A673 (cell line): ENCODE measurements around the gene NIN. TPM values are rescaled to one million over a fixed set of nuclear protein-coding genes. Genes with fewer than 3 reads are reported as not detected.

Source experiments
- BruUV-seq: library from RNA; stranded (reverse); fragments of 400-500 nt; replicated peaks from 2 replicates; lab custom pipeline; 2021; lab: Mats Ljungman, UMichigan
- CTCF ChIA-PET: fragments of 300-600 bp; sonication (Branson Sonifier 250); formaldehyde crosslinking; loops from one replicate; lab custom pipeline; 2022; ENCODE audit warnings: antibody characterized with exemption; lab: Charles Lee
- POLR2A ChIA-PET: fragments of 300-600 bp; sonication (Branson Sonifier 250); formaldehyde crosslinking; loops from one replicate; lab custom pipeline; 2022; ENCODE audit warnings: antibody characterized with exemption; ENCODE audit not compliant: low non-redundant PET; lab: Charles Lee
- DNase-seq: peaks from one replicate; pipeline ENCODE4 v3.0.0-alpha.2; 2015; ENCODE audit warnings: low spot score
- H3K27ac ChIP-seq: fragments of 200-600 bp; sonication (generic); 2 replicates; pipeline ENCODE4 v1.5.1; 2016; ENCODE audit warnings: mixed run types, low read depth, mild to moderate bottlenecking, mixed read lengths, antibody characterized with exemption, low read length; ENCODE audit not compliant: poor library complexity, severe bottlenecking
- H3K27me3 ChIP-seq: fragments of 200-600 bp; sonication (generic); replicated peaks from 2 replicates; pipeline ENCODE4 v1.6.1; 2017; ENCODE audit warnings: mixed run types, low read depth, mild to moderate bottlenecking, mixed read lengths, antibody characterized with exemption, low read length; ENCODE audit not compliant: insufficient read depth, poor library complexity
- H3K36me3 ChIP-seq: fragments of 200-600 bp; sonication (generic); 2 replicates; pipeline ENCODE4 v1.6.1; 2016; ENCODE audit warnings: mixed run types, mild to moderate bottlenecking, mixed read lengths, antibody characterized with exemption, low read length; ENCODE audit not compliant: insufficient read depth, poor library complexity, severe bottlenecking
- H3K4me1 ChIP-seq: fragments of 200-600 bp; sonication (generic); 2 replicates; pipeline ENCODE4 v1.6.1; 2017; ENCODE audit warnings: mixed run types, mild to moderate bottlenecking, mixed read lengths, antibody characterized with exemption, low read length; ENCODE audit not compliant: insufficient read depth, poor library complexity, severe bottlenecking
- H3K4me3 ChIP-seq: fragments of 200-600 bp; sonication (generic); 2 replicates; pipeline ENCODE4 v1.5.1; 2016; ENCODE audit warnings: low read depth, mixed run types, mild to moderate bottlenecking, mixed read lengths, low read length; ENCODE audit not compliant: poor library complexity, severe bottlenecking
- H3K9me3 ChIP-seq: fragments of 200-600 bp; sonication (generic); 2 replicates; pipeline ENCODE4 v1.6.1; 2016; ENCODE audit warnings: mixed run types, low read depth, mild to moderate bottlenecking, mixed read lengths, antibody characterized with exemption, low read length; ENCODE audit not compliant: poor library complexity, severe bottlenecking
- CTCF ChIP-seq: fragments of 300-800, 200-600 bp; sonication (generic); conservative IDR thresholded peaks from 2 replicates; pipeline ENCODE4 v1.5.1; 2017; ENCODE audit warnings: low read depth, mild to moderate bottlenecking, antibody characterized with exemption, low read length, moderate library complexity, mixed read lengths
- EZH2 ChIP-seq: fragments of 200-600 bp; sonication (generic); IDR thresholded peaks from 2 replicates; pipeline ENCODE4 v1.6.1; 2017; ENCODE audit warnings: borderline replicate concordance, low read depth, mild to moderate bottlenecking, mixed read lengths, antibody characterized with exemption, low read length; ENCODE audit not compliant: poor library complexity, severe bottlenecking
- intact Hi-C: fragments of 100-400 bp; cut with micrococcal nuclease; formaldehyde crosslinking; loops from one replicate; pipeline ENCODE4 v1.10.0; 2022; ENCODE audit not compliant: unreplicated experiment
- total RNA-seq: library from RNA; stranded (reverse); gene quantifications from 2 replicates; pipeline ENCODE4 v1.2.3, GENCODE V29; 2021

NIN gene
- total RNA-seq, 1 experiment from 2014 or later: 63.5 TPM

GRCh38 chr14:50798048-50798421, 32.9 kb downstream of the NIN start:
- no TSS peak for BruUV-seq
- ChIA-PET POLR2A (no interaction called here), CTCF (no interaction called here)
- intact Hi-C loops: no loop called here
- Histone ChIP-seq H3K9me3 (no peaks in the 10 kb centered on the region), H3K4me3 (no peak overlapping the region), H3K27ac (no peak overlapping the region), H3K36me3 (no peaks in the 10 kb centered on the region), H3K4me1 (peaks cover 15% of the 10 kb centered on the region), H3K27me3 (no peaks in the 10 kb centered on the region)
- no peak for DNase-seq
- TF ChIP-seq EZH2 (no peak), CTCF (no peak)

GRCh38 chr14:50797250-50798047, 33.5 kb downstream of the NIN start:
- no peak for TF ChIP-seq EZH2
- no peak for TF ChIP-seq CTCF
- H3K27ac ChIP-seq: no peak overlapping the region
- H3K9me3 ChIP-seq: no peaks in the 10 kb centered on the region
- peaks cover 13% of the 10 kb centered on the region for H3K4me1 ChIP-seq
- no peaks in the 10 kb centered on the region for H3K36me3 ChIP-seq
- no peak overlapping the region for H3K4me3 ChIP-seq
- CTCF ChIA-PET: no interaction called here
- no peaks in the 10 kb centered on the region for H3K27me3 ChIP-seq
- no TSS peak for BruUV-seq
- POLR2A ChIA-PET: no interaction called here
- intact Hi-C loops: no loop called here
- no peak for DNase-seq

- no TSS peak for BruUV-seq
- H3K4me3 ChIP-seq: no peak overlapping the region
- H3K27me3 ChIP-seq: no peaks in the 10 kb centered on the region
- ChIA-PET POLR2A (interaction anchor here (0.6 kb wide), 1 partner anchor 539 kb away, joined by 3 read pairs; no protein-coding TSS in a partner anchor), CTCF (no interaction called here)
- no peak for DNase-seq
- H3K4me1 ChIP-seq: peaks cover 3% of the 10 kb centered on the region
- no peaks in the 10 kb centered on the region for H3K9me3 ChIP-seq
- no peaks in the 10 kb centered on the region for H3K36me3 ChIP-seq
- TF ChIP-seq EZH2 (no peak), CTCF (no peak)
- H3K27ac ChIP-seq: no peak overlapping the region
- intact Hi-C loops: no loop called here
Measured at GRCh38 chr14:50796390-50796789, 34.6 kb downstream of the NIN start.
